22Rv1 (cell line): Measurements from ENCODE around the gene IL4R.

Experiments
- CTCF ChIP-seq: fragments of 450-650 bp; IDR thresholded peaks from 2 replicates; pipeline ENCODE4 v1.5.1; 2017; ENCODE audit warnings: mild to moderate bottlenecking
- ZFX ChIP-seq: fragments of 450-650 bp; IDR thresholded peaks from 2 replicates; pipeline ENCODE4 v1.6.1; 2017; ENCODE audit warnings: antibody characterized with exemption, borderline replicate concordance

- TF ChIP-seq CTCF (no peak), ZFX (no peak)
Measured at GRCh38 chr16:27359051-27359450, 45.3 kb downstream of the IL4R start.
